HG03354 (cell line): Measurements from ENCODE around the gene ANKRD18B.
"Not testable (repeated sequence)": the region's sequence is repeated elsewhere in the genome, so short reads cannot be mapped to it uniquely, and the experiment has no call there.

Source experiments
- ATAC-seq: cut with Tn5 transposase; IDR thresholded peaks from one replicate; pipeline ENCODE4 v1.9.1; 2021; ENCODE audit warnings: mild to moderate bottlenecking; ENCODE audit not compliant: unreplicated experiment, poor library complexity, severe bottlenecking

ANKRD18B gene

DNA sequence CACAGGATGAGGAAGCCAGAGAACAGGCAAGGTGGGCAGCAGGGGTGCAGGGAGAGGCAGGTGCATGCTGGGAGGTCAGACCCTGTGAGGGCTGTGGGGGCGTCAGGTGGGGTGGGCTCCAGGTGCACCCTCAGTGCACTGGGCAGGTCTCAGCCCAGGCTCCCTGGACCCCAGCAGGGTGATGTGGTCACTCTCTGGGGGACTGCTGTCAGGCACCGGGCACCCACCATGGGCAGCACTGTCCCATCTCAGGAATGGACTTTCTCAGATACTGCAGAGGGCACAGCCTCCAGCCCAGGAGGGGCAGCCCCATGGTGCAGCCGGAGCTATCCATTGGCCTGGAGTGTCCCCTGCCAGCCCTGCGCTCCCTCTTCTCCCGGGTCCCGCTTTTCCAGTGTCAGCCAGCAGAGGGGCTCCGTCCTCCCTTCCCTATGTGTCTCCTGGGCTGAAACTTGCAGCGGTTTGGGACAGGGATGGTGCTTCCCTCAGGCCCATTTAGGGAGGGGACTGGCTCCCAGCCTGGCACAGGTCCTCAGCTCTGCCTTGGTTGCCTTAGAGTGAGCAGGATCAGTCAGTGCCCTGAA, 74.8 kb downstream of the ANKRD18B start:
- not testable (repeated sequence) for ATAC-seq

DNA sequence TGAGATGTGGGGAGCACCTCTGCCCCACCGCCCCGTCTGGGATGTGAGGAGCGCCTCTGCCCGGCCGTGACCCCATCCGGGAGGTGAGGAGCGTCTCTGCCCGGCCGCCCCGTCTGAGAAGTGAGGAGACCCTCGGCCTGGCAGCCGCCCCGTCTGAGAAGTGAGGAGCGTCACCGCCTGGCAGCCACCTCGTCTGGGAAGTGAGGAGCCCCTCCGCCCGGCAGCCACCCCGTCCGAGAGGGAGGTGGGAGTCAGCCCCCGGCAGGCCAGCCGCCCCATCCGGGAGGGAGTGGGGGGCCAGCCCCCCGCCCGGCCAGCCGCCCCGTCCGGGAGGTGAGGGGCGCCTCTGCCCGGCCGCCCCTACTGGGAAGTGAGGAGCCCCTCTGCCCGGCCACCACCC, 76.9 kb downstream of the ANKRD18B start:
- ATAC-seq, result not testable (repeated sequence)

DNA sequence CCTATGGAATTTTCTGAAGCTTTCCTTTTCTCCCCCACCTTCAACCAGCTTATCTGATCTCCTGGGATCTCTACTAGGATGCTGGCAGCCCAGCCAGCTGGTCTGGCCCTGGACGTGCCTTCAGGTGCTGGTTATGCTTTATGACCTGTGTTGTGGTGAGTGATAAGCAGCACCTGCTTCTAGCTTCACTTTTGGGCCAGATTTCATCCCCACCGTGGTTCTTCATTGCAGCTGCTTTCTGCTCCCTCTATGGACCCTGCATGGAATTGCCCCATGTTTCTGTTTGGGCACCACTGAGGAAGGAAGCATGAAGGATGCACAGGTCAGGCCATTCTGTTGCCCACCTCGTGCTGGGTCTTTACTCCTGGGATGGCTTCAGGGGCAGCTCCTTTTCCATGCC, 80.2 kb downstream of the ANKRD18B start:
- not testable (repeated sequence) for ATAC-seq

DNA sequence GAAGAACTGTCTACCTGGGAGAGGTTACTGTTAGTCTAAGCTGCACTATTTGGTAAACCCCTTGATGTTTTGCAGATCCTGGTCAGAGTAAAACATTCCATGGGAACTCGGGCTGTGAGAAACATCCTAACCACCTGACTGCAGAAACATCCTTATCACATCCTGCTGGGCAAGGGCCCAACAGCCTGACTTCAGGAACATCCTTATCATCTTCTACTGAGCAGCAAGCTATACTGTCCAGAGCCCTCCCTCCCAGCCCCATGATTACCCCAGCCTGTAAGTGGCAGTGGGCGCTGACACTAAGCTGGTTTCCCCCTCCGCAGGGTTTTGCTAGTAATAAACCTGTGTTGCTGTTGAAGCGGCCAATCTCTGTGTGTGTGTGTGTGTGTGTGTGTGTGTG, 80.9 kb downstream of the ANKRD18B start:
- ATAC-seq, result not testable (repeated sequence)

GRCh38 chr9:33611358-33611757, 87.3 kb downstream of the ANKRD18B start:
- no peak for ATAC-seq

GRCh38 chr9:33612410-33612809, 88.4 kb downstream of the ANKRD18B start:
- ATAC-seq, result not testable (repeated sequence)

DNA sequence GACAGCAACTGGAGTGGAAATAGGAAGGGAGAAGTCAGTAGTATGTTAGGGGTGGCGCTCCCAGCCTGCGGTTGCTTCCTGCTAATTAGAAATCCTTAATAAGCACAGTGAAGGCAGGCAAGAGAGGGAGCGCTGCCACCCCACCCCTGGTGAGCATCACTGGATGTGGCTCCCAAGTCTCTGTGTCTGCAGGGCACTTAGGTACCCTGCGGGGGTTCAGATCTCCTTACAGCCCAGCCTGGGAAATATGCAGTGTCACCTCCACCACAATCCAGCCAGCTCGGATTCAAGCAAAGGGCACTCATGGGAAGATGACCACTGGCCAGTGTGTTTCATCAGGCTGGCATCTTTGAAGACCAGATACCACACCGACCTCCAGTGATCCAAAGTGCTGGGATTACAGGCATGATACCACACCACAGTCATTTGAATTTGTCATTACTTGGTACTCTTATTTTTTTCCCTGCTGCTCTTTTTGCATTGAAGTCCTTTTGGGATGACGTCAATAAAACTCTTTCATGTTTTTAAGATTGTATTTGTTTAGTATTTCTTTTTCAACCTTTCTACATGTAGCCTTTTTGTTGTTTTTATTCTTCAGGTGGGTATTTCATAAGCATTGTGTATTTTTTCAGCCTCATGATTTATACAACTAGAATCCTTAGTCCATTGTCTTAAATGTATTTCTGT, 90.1 kb downstream of the ANKRD18B start:
- ATAC-seq, result no peak

GRCh38 chr9:33618370-33618769, 94.3 kb downstream of the ANKRD18B start:
- ATAC-seq, result not testable (repeated sequence)

DNA sequence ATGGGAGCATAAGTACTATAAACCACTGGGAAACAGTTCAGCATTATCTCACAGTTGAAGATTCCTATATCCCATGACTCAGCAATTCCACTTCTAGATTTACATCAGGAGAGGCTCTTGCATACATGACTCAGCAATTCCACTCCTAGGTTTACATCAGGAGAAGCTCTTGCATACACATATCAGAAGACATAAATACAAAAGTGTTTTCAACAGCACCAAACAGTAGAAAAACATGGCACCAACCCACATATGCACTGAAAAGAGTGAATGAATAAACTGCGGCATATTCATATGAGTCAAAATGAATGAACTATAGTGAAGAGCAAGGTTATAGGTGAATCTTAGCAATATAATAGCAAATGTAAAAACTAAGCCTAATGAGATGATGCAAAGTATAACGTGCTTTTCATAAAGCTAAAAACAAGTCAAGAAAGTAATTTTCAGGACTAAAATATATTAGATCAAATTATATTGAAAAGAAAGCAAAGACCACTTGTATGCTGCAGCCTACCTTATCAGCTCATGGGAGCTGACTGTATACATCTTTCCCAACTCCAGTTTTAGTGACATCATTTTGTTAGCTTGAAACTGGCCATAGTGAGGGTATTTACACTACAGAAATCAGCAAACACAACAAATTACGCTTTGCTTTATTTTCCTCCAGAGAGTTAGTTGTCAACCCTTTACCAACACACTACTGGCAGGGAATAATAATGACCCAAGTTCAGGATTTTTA, 95.8 kb downstream of the ANKRD18B start:
- ATAC-seq, result no peak

DNA sequence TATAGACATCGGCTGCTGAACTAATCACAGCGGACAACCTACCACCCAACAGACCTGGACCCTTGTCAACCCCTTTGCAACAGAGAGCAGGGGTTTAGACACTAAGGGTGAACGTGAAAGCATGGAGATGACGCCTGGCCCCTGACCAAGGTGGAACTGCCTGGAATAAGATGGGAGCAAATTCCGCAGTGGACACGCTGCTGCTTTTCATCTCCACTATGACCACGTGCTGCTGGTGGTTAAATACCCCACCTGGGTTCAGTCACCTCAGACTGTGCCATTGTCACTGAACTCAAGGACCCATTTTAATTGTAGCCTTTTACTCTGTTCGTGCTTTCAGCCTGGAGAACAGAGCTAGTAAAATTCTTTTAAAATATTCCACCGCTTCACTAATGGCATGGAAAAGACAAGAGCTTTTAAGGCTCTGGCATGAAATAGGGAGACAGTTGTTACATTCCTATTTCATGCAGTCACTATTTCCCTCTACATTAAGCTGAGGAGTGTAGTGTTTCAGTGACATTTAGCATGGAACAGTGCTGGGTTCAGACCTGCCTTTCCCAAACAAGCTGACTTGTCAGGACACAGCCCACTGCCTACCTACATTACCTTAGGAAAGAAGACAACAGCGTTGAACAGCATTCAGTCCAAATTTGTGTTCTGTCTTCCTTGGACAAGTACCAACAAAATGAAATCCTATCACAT, 96.8 kb downstream of the ANKRD18B start:
- no peak for ATAC-seq
